RWPE2 (cell line): Measurements from ENCODE around the gene FARS2.

ENCODE experiments used
- ATAC-seq: fragments of 200-7000 bp; cut with Tn5 transposase; 3 replicates; pipeline ENCODE4 v1.9.1; 2021; ENCODE audit warnings: low read depth
- DNase-seq: peaks from one replicate; pipeline ENCODE4 v3.0.0-alpha.2; 2020; ENCODE audit warnings: low spot score
- H3K27ac ChIP-seq: fragments of 450-650 bp; 2 replicates; pipeline ENCODE4 v1.5.1; 2017; ENCODE audit warnings: mild to moderate bottlenecking; ENCODE audit not compliant: poor library complexity, severe bottlenecking
- H3K27me3 ChIP-seq: fragments of 250-450 bp; sonication (Bioruptor Pico); 2 replicates; pipeline ENCODE4 v1.5.1; 2021; ENCODE audit warnings: mild to moderate bottlenecking, moderate library complexity; ENCODE audit not compliant: insufficient read depth, poor library complexity, severe bottlenecking
- H3K36me3 ChIP-seq: fragments of 250-450 bp; sonication (Bioruptor Pico); 2 replicates; pipeline ENCODE4 v1.5.1; 2020; ENCODE audit warnings: low read depth, mild to moderate bottlenecking, moderate library complexity
- H3K4me1 ChIP-seq: fragments of 250-450 bp; sonication (Bioruptor Pico); 2 replicates; pipeline ENCODE4 v1.5.1; 2021; ENCODE audit warnings: mild to moderate bottlenecking, moderate library complexity; ENCODE audit not compliant: insufficient read depth, poor library complexity, severe bottlenecking
- H3K4me3 ChIP-seq: fragments of 250-450 bp; sonication (Bioruptor Pico); 2 replicates; pipeline ENCODE4 v1.5.1; 2021; ENCODE audit warnings: mild to moderate bottlenecking, moderate library complexity; ENCODE audit not compliant: severe bottlenecking
- H3K9me3 ChIP-seq: fragments of 250-450 bp; sonication (Bioruptor Pico); 2 replicates; pipeline ENCODE4 v1.5.1; 2021; ENCODE audit warnings: mild to moderate bottlenecking, moderate library complexity; ENCODE audit not compliant: severe bottlenecking
- CTCF ChIP-seq: fragments of 450-650 bp; IDR thresholded peaks from one replicate; pipeline ENCODE4 v1.5.1; 2017; ENCODE audit warnings: mild to moderate bottlenecking, moderate library complexity; ENCODE audit not compliant: poor library complexity, severe bottlenecking

Gene FARS2

GRCh38 chr6:5529015-5529414 is 267.7 kb downstream of the FARS2 start:
- Histone ChIP-seq H3K9me3 (no peaks in the 10 kb centered on the region), H3K27ac (no peak overlapping the region), H3K36me3 (no peaks in the 10 kb centered on the region), H3K4me1 (peaks cover 6% of the 10 kb centered on the region), H3K27me3 (no peaks in the 10 kb centered on the region), H3K4me3 (no peak overlapping the region)
- ATAC-seq (no peak), DNase-seq (no peak)
- TF ChIP-seq CTCF = no peak

DNA sequence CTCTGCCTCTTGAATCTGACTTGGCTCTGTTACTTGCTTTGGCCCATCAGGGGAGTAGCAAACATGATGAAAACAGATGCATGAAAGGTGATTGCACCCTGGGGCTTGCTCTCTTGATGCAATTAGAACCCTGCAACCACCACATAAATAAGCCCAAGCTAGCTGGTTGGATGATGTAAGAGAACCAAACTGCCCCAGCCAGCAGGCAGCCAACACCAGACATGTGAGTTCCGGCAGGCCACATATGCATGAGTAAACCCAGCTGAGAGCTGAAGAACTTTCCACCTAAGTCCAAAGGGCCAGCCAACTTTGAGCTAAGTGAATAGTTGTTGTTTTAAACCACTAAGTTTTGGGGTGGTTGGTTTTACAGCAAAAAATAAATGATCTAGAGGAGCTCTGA is 268.4 kb downstream of the FARS2 start:
- no peak for TF ChIP-seq CTCF
- Histone ChIP-seq H3K4me3 (no peak overlapping the region), H3K36me3 (no peaks in the 10 kb centered on the region), H3K27me3 (no peaks in the 10 kb centered on the region), H3K27ac (no peak overlapping the region), H3K9me3 (no peaks in the 10 kb centered on the region), H3K4me1 (peaks cover 6% of the 10 kb centered on the region)
- no peak for ATAC-seq
- no peak for DNase-seq

GRCh38 chr6:5531161-5531560 is 269.8 kb downstream of the FARS2 start:
- no peaks in the 10 kb centered on the region for H3K36me3 ChIP-seq
- H3K27ac ChIP-seq = no peak overlapping the region
- peaks cover 6% of the 10 kb centered on the region for H3K4me1 ChIP-seq
- H3K27me3 ChIP-seq = no peaks in the 10 kb centered on the region
- no peaks in the 10 kb centered on the region for H3K9me3 ChIP-seq
- no peak for TF ChIP-seq CTCF
- DNase-seq = no peak
- no peak overlapping the region for H3K4me3 ChIP-seq
- ATAC-seq = no peak

- Histone ChIP-seq H3K36me3 (no peaks in the 10 kb centered on the region), H3K27ac (no peak overlapping the region), H3K4me1 (peaks cover 6% of the 10 kb centered on the region), H3K4me3 (no peak overlapping the region), H3K27me3 (no peaks in the 10 kb centered on the region), H3K9me3 (no peaks in the 10 kb centered on the region)
- no peak for TF ChIP-seq CTCF
- DNase-seq = no peak
- no peak for ATAC-seq
Measured at GRCh38 chr6:5531853-5532375, 270.6 kb downstream of the FARS2 start.

DNA sequence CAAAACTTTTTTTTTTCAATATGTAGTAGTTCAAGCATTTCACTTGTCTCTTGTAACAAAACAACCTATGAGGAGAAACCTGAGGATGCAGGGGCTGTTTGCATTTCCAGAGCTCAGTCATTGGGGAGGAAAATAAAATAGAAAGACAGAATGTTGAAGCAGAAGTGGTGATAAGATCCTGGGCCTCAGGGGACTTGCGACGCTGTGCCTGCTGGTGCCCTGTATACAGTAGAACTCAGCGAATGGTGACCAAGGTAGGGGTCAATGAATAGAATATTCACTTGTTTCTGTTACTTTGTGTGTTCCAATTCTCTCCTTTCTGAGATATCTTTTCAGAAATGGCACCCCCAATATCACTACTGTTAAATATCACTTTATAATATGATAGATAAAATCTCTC is 271.6 kb downstream of the FARS2 start:
- Histone ChIP-seq H3K36me3 (no peaks in the 10 kb centered on the region), H3K27me3 (no peaks in the 10 kb centered on the region), H3K27ac (no peak overlapping the region), H3K4me3 (no peak overlapping the region), H3K4me1 (peaks cover 4% of the 10 kb centered on the region), H3K9me3 (no peaks in the 10 kb centered on the region)
- no peak for TF ChIP-seq CTCF
- ATAC-seq (no peak), DNase-seq (no peak)
